Pons (tissue), 1 donor: ENCODE results near the gene SLC28A1.
"Not testable (repeated sequence)": the region's sequence is repeated elsewhere in the genome, so short reads cannot be mapped to it uniquely, and the experiment has no call there.

Source experiments
- DNase-seq: peaks from one replicate; pipeline ENCODE4 v3.0.0-alpha.2; 2016; ENCODE audit warnings: low spot score

SLC28A1 gene

DNA sequence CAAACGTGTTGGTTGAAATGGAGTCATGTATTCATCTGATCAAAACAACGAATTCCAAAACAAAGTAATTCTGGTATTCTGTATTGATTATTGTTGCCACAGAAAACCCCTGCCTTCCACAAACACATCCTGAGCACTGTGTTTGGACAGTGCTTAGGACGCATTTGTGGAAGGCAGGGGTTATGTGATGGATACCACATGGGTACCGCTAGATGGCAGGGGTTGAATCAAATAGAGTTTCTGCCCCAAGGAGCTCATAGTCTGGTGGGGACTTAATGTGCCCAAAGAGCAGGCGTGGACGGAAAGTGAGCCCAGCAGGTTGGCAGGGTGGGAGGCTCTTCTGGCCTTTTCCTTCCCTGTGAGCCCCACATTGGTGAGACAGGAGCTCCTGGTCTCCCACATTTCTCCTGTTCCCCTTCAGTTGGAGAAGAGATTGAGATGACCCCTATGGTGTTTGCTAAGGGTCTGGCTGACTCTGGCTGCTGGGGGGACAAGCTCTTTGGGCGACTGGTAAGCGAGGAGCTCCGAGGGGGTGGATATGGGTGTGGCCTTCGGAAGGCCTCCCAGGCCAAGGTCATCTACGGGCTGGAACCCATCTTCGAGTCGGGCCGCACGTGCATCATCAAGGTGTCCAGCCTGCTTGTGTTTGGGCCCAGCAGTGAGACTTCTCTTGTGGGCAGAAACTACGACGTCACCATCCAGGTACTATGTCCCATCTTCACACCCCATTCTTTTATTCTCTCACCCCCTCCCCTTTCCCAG lies 22.1 kb upstream of the SLC28A1 start:
- DNase-seq, result no peak

DNA sequence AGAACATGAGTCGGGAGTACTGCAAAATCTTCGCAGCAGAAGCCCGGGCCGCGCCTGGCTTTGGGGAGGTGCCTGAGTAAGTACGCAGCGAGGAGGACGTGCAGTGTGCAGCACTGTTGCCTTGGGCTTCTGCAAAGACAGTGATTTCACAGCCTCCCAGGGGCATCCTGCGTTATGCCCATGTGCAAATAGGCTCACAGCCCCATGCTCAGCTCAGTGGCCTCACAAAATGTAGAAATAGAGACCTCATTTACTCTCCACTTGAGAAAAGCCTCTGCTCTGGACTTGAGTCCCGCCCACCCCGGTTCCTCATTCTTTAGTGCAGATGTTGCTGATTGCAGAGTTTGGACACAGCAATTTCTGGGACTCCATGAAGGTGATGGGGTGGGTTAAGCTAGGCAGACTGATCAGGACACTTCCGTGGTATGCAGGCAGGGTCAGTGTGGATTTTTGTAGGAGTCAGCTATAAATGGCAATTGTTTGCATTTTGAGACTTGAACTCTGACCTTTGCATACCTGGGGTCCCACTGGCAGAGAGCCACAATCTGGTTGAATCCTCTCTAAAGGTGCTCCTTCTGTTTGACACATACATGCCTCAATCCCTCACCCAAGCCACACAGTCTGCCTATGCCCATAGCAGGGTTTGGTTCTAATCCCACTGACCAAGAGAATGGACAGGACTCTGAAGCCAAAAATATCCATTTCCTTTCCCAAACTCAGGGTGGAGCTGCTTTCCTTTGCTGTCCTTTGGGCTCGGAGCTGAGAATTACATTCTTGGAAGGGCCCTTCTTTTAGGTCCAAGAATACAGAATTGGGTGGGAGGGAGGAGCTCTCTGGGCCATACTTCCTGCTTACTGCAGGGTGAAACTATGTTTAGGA lies 20.7 kb upstream of the SLC28A1 start:
- DNase-seq, result peak; percentile 16

DNA sequence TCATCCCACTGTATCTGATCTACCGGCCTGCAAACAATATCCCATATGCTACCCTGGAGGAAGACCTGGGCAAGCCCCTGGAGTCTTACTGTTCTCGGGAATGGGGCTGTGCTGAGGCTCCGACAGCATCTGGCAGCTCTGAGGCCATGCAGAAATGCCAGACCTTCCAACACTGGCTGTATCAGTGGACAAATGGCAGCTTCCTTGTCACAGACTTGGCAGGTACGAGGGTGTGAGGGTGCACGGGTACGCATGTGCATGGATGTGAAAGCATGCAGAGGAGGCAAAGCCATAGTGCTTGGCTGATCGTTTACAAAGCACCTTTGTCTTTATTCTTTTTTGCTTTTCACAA lies 20.0 kb upstream of the SLC28A1 start:
- no peak for DNase-seq

DNA sequence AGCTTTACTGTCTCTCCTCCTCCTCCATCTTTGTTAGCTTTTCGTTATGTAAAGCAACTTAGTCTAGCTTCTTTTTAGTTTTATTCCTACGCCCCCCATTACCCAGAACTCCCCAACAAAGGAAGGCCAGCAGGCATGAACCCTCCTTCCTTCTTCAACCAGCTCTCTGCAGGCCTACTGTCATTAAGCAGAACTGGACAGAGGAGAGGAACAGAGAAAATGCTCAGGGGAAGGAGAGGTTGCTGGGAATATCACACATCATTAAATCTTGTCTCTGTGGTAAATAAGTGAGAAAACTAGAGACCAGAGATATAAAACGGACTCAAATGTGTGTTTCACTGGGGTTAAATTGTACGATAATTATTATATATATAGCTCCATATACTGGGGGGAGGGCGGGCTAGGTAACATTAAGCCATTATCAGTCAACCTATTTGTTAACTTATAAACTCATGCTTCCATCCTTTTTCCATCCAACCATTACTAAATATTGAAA lies 19.3 kb upstream of the SLC28A1 start:
- DNase-seq, result no peak

DNA sequence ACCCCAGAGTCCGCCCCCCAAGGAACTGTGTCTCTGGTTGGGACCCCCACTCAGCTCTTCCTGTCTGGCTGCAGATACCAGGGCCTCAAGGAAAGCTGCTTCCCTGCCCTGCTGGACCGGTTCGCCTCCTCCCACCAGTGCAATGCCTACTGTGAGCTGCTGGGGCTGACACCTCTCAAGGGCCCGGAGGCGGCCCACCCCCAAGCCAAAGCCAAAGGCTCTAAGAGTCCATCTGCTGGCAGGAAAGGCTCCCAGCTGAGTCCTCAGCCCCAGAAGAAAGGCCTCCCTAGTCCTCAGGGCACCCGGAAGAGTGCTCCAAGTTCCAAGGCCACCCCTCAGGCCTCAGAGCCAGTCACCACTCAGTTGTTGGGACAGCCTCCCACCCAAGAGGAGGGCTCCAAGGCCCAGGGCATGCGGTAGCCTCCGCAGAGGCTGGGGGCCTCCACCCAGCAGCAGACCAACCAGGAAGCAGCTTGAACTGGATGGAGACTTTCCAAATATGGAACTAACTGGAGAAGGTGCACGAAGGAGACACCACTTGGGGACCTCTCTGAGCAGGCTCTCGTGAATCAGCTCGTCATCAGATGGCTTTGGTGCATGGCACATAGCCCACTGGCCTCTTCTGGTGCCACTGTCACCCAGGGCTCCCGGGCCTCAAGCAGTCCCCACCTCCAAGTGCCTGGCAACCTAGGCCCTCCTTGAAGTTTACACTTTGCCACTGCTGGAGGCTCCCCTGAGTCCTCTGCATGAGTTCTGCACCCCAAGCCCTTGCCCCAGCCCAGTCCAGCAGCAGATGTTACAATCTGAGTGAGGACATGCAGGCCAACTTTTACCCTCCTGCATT lies 16.2 kb upstream of the SLC28A1 start:
- no peak for DNase-seq

DNA sequence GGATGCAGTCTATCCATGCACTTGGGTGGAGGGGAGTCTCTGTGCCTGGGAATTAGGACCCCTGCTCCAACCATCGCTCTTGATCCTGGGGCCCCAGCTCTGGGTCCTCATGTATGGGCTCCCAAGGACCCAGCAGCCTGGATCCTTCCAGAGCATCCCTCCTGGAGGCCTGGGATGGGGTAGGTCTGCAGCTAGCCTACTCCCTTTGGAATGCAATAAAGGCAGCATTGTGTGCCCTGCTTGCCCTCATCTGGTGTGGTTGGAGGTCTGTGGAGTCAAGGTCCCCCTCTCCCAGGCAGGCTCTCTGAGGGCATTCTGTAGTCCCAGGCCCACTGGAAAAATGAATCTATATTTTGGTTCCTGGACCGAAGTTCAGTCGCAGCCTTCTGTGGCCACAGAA lies 15.0 kb upstream of the SLC28A1 start:
- DNase-seq, result no peak

DNA sequence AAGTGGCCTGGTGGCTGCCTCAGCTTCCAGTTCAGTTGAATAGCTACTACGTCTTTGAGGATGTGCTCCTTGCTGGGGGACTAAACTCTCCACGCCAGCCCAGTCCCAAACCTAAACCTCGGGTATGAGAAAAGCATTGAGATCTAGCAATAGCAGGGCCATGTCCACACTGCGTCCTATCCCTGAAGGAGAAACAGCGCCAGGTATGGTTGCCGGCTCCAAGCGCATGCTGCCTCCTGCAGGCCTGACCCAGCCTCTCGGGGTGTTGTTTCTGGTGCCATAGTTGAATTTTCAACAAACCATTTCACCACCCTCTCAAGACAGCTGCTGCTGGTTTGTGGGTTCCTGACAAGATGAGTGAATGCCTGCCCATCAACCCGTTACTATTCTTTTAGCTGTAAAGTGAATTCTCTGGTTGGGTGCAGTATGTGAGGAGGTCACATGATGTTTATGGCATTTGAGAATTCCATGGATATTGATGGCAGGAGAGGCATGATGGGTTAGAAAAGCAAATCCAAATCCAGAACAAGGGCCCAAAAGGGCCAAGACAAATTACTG lies 13.0 kb upstream of the SLC28A1 start:
- no peak for DNase-seq

DNA sequence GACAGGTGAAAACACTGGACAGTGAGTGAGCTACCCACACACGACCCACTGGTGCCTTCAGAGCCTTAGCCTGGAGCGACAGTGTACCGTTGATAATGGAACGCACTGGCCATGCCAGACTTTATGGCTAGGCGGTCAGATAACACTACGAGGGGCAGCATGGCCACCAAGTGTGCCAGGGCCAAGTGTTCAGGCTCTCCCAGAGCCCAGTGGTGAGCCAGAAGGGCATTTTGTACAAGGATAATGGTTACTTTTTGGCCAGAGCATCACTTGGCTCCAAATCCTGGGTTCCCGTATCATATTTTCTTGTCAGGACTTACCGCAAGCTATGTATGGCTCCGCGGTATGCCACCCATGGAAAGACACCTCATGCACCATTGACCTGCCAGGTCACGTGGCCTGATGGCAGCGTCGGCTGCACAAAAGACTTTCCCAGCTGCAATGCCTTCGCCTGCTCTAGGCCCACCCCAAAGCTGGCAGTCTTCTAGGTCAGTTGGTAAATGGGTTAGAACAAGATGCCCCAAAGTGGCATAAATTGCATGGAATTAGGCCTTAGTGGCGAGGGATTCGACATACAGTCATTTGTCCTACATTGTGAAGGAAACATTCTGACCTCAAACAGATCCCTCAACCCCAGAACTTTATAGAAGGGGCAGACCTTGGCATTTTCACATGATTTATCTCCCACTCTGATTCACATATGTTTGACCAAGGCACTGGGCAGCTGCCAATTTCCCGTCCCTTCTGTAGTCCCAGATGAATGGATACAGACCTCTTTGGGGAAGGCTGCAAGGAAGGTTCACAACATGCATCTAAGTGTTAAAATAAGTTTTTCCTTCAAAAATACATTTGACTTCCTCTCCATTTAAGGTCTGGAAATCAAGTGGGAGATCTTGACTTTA lies 12.2 kb upstream of the SLC28A1 start:
- no peak for DNase-seq

DNA sequence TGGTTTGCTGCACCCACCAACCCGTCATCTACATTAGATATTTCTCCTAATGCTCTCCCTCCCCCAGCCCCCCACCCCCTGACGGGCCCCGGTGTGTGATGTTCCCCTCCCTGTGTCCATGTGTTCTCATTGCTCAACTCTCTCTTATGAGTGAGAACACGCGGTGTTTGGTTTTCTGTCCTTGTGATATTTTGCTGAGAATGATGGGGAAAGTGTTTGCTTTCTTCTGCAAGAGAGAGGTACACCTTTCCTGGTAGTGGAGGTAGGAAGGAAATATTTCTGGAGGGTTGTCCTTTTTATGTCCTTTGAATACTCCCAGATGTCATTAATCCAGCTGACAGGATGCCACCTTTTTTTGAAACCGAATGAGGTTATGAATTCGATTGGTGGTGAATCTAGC lies 10.5 kb upstream of the SLC28A1 start:
- DNase-seq, result no peak

DNA sequence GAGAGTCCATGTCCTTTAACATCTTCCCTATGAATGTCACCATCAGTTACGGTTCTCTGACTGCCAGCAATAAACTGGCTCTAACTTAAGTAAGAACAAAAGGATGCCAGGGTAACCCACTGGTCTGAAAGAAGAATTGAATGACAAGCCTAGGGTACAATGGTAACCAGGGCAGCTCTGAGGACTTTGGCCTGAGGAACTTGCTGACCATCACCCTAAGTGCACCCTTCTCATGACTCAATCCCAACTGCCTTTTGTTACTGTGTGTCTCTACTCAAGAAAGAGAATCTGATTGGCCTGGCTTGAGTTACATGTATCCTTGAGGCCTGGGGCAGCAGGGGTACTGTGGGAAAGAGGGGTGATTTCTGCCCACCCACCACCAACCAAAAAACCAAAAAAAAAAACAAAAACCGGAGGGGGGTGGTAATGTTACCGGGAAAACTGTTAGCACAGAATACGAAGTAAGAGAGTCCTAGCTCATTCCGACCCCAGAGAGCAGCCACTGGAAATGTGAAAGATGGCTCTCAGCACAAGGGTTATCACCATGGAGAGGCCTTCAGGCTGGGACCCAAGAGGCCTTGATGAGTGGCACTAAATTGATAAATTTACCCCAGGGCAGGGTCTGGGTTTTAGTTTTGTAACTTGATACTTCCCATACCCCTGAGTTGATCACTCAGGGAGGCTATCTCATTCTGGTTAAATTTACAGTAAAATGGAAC lies 9.3 kb upstream of the SLC28A1 start:
- DNase-seq, result peak; percentile 47

DNA sequence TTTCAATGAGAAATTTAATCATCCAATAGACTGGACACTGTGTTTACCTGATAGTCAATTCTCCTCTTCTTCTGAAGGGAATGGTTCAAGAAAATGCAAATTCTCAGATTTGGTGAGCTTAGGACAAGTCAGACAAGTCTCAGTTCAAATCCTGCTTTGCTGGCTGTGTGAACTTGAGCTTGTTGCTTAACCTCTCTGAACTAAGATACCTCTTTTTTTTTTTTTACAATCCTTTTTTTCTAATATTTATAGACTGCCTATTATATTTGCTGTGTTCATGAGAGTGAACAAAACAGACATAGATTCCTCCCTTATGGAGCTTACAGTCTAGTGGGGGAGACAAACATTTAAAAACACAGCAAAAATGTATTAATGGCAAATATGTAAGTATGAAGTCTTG lies 8.2 kb upstream of the SLC28A1 start:
- no peak for DNase-seq

DNA sequence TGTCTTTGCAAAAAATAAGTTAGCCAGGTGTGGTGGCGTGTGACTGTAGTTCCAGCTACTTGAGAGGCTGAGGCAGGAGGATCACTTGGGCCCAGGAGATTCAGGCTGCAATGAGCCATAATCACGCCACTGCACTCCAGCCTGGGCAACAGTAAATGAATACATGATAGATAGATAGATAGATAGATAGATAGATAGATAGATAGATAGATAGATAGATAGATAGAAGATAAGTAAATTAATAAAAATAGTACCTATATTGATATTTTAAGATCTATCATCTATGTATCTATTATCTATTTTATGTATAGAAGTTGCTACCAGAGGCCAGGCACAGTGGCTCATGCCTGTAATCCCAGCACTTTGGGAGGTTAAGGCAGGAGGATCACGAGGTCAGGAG lies 6.8 kb upstream of the SLC28A1 start:
- not testable (repeated sequence) for DNase-seq

DNA sequence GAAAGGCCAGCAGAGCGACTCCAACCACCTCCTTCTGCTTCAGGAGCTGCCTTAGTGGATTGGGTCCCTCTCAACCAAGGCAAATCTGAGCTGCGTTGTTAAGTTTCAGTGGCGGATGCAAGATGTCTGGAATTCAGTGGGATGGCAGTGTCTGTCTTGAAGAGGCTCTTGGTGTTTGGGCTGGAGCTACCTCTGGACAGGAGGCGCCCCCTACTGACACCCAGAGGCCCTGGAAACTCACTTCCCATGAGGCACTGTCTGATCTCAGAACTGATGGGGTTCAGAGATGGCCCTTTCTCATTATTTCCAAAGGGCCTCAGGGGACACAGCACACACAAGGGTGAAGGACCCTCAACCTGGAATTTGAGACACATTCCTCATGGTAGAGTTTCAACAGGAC lies 6.0 kb upstream of the SLC28A1 start:
- peak; percentile 66 for DNase-seq

DNA sequence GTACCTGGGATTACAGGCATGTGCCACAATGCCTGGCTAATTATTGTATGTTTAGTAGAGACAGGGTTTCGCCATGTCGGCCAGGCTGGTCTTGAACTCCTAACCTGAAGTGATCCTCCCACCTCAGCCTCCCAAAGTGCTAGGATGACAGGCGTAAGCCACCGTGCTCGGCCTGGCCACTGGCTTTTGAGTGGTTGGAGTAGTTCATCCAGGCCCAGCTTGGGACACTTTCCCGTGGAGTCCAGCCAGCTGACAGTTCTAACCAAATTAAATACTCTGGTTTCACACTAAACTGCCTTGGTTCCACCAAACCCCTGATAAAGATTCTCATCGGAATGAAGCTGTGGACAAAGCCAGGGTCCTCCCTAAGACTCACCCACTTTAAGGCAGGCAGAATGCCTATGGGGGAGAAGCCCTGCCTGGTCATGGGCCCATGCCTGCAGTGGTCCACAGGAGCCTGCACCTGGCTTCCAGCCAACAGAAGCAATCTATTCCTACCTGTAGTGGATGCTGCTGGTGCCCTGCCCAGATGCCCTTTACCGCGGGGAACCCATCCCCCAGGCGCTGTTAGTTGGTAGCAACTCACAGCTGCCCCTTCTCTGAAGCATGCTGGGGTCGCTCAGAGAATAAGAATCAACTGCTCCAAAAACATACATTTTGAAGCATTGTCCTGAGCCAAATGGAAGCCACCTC lies 5.2 kb upstream of the SLC28A1 start:
- no peak for DNase-seq

DNA sequence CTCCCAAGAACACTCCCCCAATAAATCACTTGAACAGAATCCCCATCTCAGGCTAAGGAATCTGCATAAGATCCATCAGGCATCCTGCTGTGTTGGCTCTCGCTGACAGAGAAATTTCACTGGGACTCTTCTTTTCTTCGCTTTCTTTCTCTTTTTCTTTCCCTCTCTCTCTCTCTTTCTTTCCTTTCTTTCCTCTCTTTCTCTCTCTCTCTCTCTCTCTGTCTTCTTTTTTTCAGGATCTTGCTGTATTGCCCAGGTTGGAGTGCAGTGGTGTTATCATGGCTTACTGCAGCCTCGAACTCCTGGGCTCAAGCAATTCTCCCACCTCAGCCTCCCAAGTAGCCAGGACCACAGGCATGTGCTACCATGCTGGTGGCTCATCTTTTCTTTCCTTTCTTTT lies 4.5 kb upstream of the SLC28A1 start:
- no peak for DNase-seq

DNA sequence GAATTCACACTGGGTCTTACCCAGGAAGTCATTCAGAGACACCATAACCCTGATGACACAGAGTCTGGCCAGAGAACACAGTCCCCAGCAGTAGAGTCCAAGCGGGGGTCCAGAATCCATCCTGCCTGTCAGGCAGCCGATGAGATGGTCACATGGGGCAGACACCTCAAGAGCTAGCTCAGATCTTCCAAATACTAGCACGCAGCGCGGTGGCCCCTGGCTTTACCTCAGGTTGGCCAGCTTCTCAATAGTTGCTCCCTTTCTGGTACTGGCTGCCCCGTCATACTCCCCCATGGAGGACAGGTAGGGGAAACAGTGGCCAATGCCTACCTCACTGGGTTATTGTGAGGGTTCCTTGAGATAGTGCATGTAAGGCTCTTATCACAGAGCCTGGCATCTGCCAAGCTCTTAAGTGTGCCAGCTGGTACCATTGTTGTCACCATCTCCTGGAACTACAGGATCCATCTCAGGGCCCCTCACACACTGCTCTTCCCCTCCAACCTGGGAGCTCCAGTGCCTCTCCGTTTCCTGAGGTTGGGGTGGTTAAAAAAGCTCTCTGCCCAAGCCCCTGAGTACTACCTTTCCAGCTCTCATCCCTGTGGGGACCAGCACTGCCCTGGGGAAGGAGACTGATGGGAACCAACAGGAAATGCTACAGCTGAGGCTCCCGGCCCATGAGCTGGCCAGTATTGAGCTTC lies 3.5 kb upstream of the SLC28A1 start:
- DNase-seq, result no peak

DNA sequence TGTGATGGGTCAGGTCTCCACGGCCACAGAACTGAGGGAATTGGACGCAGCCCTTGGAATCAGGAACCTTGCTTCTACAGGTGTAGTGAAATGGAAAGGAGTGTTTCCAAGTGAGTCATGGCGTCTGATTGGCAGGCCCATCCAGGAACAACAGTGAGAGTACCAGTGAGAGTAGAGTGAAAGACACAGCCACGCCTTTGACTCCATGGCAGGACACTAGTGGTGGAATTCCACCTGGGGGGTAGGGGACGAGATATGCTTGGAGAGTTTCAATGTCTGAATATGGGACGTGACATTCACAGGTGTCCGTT lies 3.0 kb upstream of the SLC28A1 start:
- DNase-seq, result no peak

DNA sequence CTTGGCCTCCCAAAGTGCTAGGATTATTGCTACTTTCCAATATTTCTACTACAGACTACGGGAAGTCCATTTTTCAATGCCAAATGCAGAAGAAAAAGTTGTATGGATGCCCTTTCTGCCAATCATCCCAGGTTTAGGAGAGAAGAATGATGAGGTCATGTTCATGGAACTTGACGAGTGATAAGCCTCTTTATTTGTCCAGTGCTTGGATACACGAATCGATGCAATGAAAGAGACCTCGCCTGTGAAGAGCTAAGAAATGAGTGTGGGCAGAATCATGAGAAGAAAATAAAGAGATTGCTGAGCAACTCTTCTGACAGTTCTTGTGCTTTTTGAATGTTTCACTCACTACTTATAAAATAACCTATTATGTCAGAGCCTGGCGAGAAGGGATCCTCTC lies 996 bp upstream of the SLC28A1 start:
- no peak for DNase-seq

DNA sequence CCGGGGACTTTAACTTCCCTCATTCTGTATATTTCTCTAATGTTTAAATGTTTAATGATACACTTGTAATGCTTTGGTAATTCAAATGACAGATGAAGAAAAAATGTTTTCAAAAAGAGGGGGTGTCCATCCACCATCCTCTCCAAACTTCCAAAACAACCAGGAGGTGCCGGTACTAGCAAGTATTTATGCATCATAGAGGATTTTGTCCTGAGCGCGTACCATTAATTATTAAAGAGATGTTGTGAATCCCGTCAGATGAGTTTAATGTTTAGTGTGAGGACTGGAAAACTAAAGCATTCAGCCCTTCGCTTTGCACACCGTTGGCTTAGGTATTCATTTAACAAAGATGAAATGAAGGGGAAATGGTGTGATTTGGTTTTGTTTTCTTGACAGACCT lies 1.3 kb downstream of the SLC28A1 start:
- no peak for DNase-seq
